Neural crest cell (in vitro differentiated cells): ENCODE measurements around the gene PPP1R1B. TPM values are rescaled to one million over a fixed set of nuclear protein-coding genes. Genes with fewer than 3 reads are reported as not detected.

ENCODE experiments used
- DNase-seq: peaks from one replicate; pipeline ENCODE4 v3.0.0; 2021; ENCODE audit warnings: low read depth, mixed read lengths, low spot score
- H3K27ac Mint-ChIP-seq: one replicate; pipeline ENCODE4 v1.8.0; 2021; ENCODE audit warnings: mild to moderate bottlenecking, mixed read lengths; ENCODE audit not compliant: unreplicated experiment
- H3K27me3 Mint-ChIP-seq: 2 replicates; pipeline ENCODE4 v1.8.0; 2021; ENCODE audit warnings: low read depth, mild to moderate bottlenecking, mixed read lengths
- H3K36me3 Mint-ChIP-seq: 2 replicates; pipeline ENCODE4 v1.8.0; 2021; ENCODE audit warnings: low read depth, mild to moderate bottlenecking, mixed read lengths
- H3K4me1 Mint-ChIP-seq: 2 replicates; pipeline ENCODE4 v1.8.0; 2021; ENCODE audit warnings: mixed read lengths
- H3K4me3 Mint-ChIP-seq: one replicate; pipeline ENCODE4 v1.8.0; 2021; ENCODE audit warnings: mild to moderate bottlenecking, mixed read lengths
- H3K9me3 Mint-ChIP-seq: 2 replicates; pipeline ENCODE4 v1.8.0; 2021; ENCODE audit warnings: mixed read lengths
- CTCF ChIP-seq: fragments of 200-600 bp; sonication (generic); conservative IDR thresholded peaks from 2 replicates; pipeline ENCODE4 v1.5.0; 2021; ENCODE audit warnings: antibody characterized with exemption, mild to moderate bottlenecking
- total RNA-seq: library from RNA; stranded (reverse); gene quantifications from 2 replicates; pipeline ENCODE4 v1.2.1, GENCODE V29; 2021

Gene PPP1R1B
- total RNA-seq, 1 donor from 2014 or later: not detected

GRCh38 chr17:39599004-39599664 lies 27.6 kb upstream of the PPP1R1B start:
- Mint-ChIP-seq H3K27me3 (peaks cover 100% of the 10 kb centered on the region), H3K36me3 (no peaks in the 10 kb centered on the region), H3K27ac (no peak overlapping the region), H3K4me3 (no peak overlapping the region), H3K9me3 (no peaks in the 10 kb centered on the region), H3K4me1 (no peaks in the 10 kb centered on the region)
- no peak for DNase-seq
- TF ChIP-seq CTCF: no peak

- peaks cover 99% of the 10 kb centered on the region for H3K27me3 Mint-ChIP-seq
- no peaks in the 10 kb centered on the region for H3K9me3 Mint-ChIP-seq
- no peak for TF ChIP-seq CTCF
- H3K4me1 Mint-ChIP-seq: no peaks in the 10 kb centered on the region
- no peak overlapping the region for H3K27ac Mint-ChIP-seq
- no peak for DNase-seq
- no peak overlapping the region for H3K4me3 Mint-ChIP-seq
- no peaks in the 10 kb centered on the region for H3K36me3 Mint-ChIP-seq
Observed at GRCh38 chr17:39599665-39600231, 27.0 kb upstream of the PPP1R1B start.

GRCh38 chr17:39600288-39600996 lies 26.3 kb upstream of the PPP1R1B start:
- H3K4me1 Mint-ChIP-seq: no peaks in the 10 kb centered on the region
- no peak for TF ChIP-seq CTCF

GRCh38 chr17:39600997-39601597 lies 25.7 kb upstream of the PPP1R1B start:
- Mint-ChIP-seq H3K9me3 (no peaks in the 10 kb centered on the region), H3K4me3 (no peak overlapping the region), H3K27ac (no peak overlapping the region), H3K4me1 (no peaks in the 10 kb centered on the region), H3K27me3 (peaks cover 99% of the 10 kb centered on the region), H3K36me3 (no peaks in the 10 kb centered on the region)
- DNase-seq: no peak
- TF ChIP-seq CTCF: no peak

More at GRCh38 chr17:39600288-39600996, 26.3 kb upstream of the PPP1R1B start:
- no peak for DNase-seq
- no peaks in the 10 kb centered on the region for H3K9me3 Mint-ChIP-seq
- no peaks in the 10 kb centered on the region for H3K36me3 Mint-ChIP-seq
- peaks cover 99% of the 10 kb centered on the region for H3K27me3 Mint-ChIP-seq
- H3K4me3 Mint-ChIP-seq: no peak overlapping the region
- H3K27ac Mint-ChIP-seq: no peak overlapping the region

GRCh38 chr17:39601758-39602532 lies 24.8 kb upstream of the PPP1R1B start:
- no peak for DNase-seq
- Mint-ChIP-seq H3K36me3 (no peaks in the 10 kb centered on the region), H3K4me3 (no peak overlapping the region), H3K27ac (no peak overlapping the region), H3K27me3 (peaks cover 98% of the 10 kb centered on the region), H3K9me3 (no peaks in the 10 kb centered on the region), H3K4me1 (no peaks in the 10 kb centered on the region)
- TF ChIP-seq CTCF: no peak
